Vagina (tissue), 2 donors: ENCODE measurements around the gene DBNDD1.

Source experiments
- POLR2A ChIP-seq, 2 donors: fragments of 450-650 bp; IDR thresholded peaks; one replicate each; pipeline ENCODE4 v1.6.1; 2017; ENCODE audit warnings: antibody characterized with exemption in 2 of 2, mild to moderate bottlenecking in 2 of 2, moderate library complexity in 2 of 2
- POLR2AphosphoS5 ChIP-seq, 2 donors: sonication (generic); formaldehyde crosslinking; IDR thresholded peaks; one replicate each; pipeline ENCODE4 v1.9.0; 2017; ENCODE audit warnings: antibody characterized with exemption in 2 of 2, mild to moderate bottlenecking in 2 of 2, low read depth in 1 of 2; ENCODE audit not compliant: insufficient read depth in 1 of 2
- TF ChIP-seq, protein P1 (sequence below), 3 experiments: fragments of 450-650 bp in 2 of 3; fragments of 200-600 bp in 1 of 3; sonication (generic) in 1 of 3; IDR thresholded peaks; one replicate each; pipeline ENCODE4 v1.5.1; 2017 to 2019; ENCODE audit warnings: antibody characterized with exemption in 3 of 3, mild to moderate bottlenecking in 2 of 3, moderate library complexity in 2 of 3

DNA sequence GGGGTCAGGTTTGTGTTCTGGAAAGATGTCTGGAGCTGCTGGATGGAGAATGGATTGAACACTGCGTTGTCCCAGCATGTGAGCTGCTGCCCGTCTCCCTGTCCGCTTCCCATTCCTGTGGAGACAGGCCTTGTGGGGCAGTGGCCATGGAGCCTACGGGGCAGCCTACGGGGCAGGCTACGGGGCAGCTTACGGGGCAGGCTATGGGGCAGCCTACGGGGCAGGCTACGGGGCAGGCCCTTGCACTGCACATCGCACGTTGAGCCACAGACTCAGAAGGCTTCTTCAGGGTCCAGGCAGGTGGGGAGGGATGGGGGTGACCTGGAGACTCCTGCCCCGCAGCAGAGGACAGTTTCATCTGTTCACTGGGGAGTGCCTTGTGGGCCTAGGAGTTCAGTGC is 9.7 kb upstream of the DBNDD1 start:
- TF ChIP-seq, protein P1, sequence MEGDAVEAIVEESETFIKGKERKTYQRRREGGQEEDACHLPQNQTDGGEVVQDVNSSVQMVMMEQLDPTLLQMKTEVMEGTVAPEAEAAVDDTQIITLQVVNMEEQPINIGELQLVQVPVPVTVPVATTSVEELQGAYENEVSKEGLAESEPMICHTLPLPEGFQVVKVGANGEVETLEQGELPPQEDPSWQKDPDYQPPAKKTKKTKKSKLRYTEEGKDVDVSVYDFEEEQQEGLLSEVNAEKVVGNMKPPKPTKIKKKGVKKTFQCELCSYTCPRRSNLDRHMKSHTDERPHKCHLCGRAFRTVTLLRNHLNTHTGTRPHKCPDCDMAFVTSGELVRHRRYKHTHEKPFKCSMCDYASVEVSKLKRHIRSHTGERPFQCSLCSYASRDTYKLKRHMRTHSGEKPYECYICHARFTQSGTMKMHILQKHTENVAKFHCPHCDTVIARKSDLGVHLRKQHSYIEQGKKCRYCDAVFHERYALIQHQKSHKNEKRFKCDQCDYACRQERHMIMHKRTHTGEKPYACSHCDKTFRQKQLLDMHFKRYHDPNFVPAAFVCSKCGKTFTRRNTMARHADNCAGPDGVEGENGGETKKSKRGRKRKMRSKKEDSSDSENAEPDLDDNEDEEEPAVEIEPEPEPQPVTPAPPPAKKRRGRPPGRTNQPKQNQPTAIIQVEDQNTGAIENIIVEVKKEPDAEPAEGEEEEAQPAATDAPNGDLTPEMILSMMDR (IDR thresholded peaks at IDR 0.05): no peak
- TF ChIP-seq POLR2A (IDR thresholded peaks at IDR 0.05) (no peak), POLR2AphosphoS5 (IDR thresholded peaks at IDR 0.05; ENCODE audit: insufficient read depth in 1 of 2, low read depth in 1 of 2) (no peak)
